ENCODE measurements around the gene KCNH2.

The KCNH2 gene

GRCh38 chr7:150951181-150951520 is 27.0 kb downstream of the KCNH2 start:
- TF ChIP-seq CTCF (IDR thresholded peaks at IDR 0.05; ENCODE audit: insufficient read depth, low read depth, low read length, missing control alignments) = no peak
- no peak for DNase-seq (ENCODE audit: low read depth)
- no peak overlapping the region for H3K4me3 ChIP-seq (ENCODE audit: low read depth, low read length)

- DNase-seq (ENCODE audit: low read depth) = no peak
- no peak for TF ChIP-seq CTCF (IDR thresholded peaks at IDR 0.05; ENCODE audit: insufficient read depth, low read depth, low read length, missing control alignments)
- H3K4me3 ChIP-seq (ENCODE audit: low read depth, low read length) = no peak overlapping the region
Observed at GRCh38 chr7:150950496-150951180, 27.5 kb downstream of the KCNH2 start.

- TF ChIP-seq CTCF (IDR thresholded peaks at IDR 0.05; ENCODE audit: insufficient read depth, low read depth, low read length, missing control alignments) = no peak
- H3K4me3 ChIP-seq (ENCODE audit: low read depth, low read length) = no peak overlapping the region
- no peak for DNase-seq (ENCODE audit: low read depth)
Observed at GRCh38 chr7:150949971-150950491, 28.1 kb downstream of the KCNH2 start.

GRCh38 chr7:150949564-150949963 is 28.6 kb downstream of the KCNH2 start:
- no peak for DNase-seq (ENCODE audit: low read depth)
- no peak overlapping the region for H3K4me3 ChIP-seq (ENCODE audit: low read depth, low read length)
- no peak for TF ChIP-seq CTCF (IDR thresholded peaks at IDR 0.05; ENCODE audit: insufficient read depth, low read depth, low read length, missing control alignments)

GRCh38 chr7:150948791-150949251 is 29.3 kb downstream of the KCNH2 start:
- no peak for DNase-seq (ENCODE audit: low read depth)
- no peak overlapping the region for H3K4me3 ChIP-seq (ENCODE audit: low read depth, low read length)
- no peak for TF ChIP-seq CTCF (IDR thresholded peaks at IDR 0.05; ENCODE audit: insufficient read depth, low read depth, low read length, missing control alignments)

- no peak overlapping the region for H3K4me3 ChIP-seq (ENCODE audit: low read depth, low read length)
- DNase-seq (ENCODE audit: low read depth) = no peak
- TF ChIP-seq CTCF (IDR thresholded peaks at IDR 0.05; ENCODE audit: insufficient read depth, low read depth, low read length, missing control alignments) = no peak
Observed at GRCh38 chr7:150947761-150948651, 30.1 kb downstream of the KCNH2 start.

Data from GM12865 (cell line).